Breast epithelium (tissue), 3 donors: ENCODE data around the gene FXYD7.

Source experiments
- POLR2A ChIP-seq: fragments of 450-650 bp; IDR thresholded peaks from one replicate; pipeline ENCODE4 v1.6.1; 2016; ENCODE audit warnings: antibody characterized with exemption, mild to moderate bottlenecking, moderate library complexity
- POLR2AphosphoS5 ChIP-seq, 3 donors: sonication (generic); formaldehyde crosslinking; IDR thresholded peaks; one replicate each; pipeline ENCODE4 v1.6.1; 2017; ENCODE audit warnings: antibody characterized with exemption in 3 of 3
- TF ChIP-seq, protein P1 (sequence below), 3 donors: fragments of 450-650 bp; IDR thresholded peaks; one replicate each; pipeline ENCODE4 v1.5.1; 2016 to 2017; ENCODE audit warnings: antibody characterized with exemption in 3 of 3, mild to moderate bottlenecking in 3 of 3, moderate library complexity in 3 of 3

DNA sequence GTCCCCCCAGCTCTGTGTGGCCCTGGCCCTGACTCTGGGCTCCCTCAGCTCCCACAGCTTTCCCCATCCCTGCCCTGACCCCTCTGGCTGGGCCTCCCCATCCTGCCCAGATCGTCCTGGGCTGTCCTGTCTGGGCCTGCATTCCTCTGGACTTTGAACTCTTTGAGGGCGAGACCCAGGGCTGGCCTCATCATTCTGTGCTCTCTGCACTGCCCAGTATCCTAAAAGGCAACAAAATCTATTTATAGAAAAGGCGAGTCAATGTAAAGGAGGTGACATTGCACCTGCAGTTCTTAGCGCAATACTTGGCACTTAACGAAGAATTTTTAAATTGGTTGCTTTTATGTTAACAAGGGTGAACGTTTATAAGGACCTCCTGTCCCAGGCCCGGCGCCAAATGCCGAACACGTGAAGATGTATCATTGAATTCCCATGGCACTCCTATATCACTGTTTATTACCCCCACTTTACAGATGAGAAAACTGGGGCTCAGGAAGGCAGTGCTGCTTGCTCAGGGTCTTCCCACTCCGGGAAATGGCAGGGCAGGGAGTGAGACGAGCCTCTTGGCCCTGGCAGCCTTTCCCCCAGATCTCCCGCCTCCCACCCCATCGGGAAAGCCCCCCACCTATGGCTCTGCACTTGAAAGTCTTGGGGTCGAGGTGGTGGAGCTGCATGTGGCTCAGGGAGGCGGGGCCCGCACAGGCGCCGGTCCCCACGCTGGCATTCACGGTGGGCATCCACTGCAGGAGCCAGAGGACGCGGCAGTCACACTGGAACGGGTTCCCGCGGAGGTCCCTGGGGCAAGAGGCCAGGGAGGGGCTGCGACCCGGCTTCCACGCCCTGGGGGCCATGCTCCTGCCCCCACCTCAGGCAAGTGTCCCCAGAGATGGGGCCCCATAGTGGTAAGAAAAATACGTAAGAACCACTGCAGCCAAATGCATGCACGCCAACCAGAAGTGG, 12.0 kb upstream of the FXYD7 start:
- TF ChIP-seq, protein P1, sequence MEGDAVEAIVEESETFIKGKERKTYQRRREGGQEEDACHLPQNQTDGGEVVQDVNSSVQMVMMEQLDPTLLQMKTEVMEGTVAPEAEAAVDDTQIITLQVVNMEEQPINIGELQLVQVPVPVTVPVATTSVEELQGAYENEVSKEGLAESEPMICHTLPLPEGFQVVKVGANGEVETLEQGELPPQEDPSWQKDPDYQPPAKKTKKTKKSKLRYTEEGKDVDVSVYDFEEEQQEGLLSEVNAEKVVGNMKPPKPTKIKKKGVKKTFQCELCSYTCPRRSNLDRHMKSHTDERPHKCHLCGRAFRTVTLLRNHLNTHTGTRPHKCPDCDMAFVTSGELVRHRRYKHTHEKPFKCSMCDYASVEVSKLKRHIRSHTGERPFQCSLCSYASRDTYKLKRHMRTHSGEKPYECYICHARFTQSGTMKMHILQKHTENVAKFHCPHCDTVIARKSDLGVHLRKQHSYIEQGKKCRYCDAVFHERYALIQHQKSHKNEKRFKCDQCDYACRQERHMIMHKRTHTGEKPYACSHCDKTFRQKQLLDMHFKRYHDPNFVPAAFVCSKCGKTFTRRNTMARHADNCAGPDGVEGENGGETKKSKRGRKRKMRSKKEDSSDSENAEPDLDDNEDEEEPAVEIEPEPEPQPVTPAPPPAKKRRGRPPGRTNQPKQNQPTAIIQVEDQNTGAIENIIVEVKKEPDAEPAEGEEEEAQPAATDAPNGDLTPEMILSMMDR (IDR thresholded peaks at IDR 0.05) = no peak
- TF ChIP-seq POLR2AphosphoS5 (IDR thresholded peaks at IDR 0.05) (no peak), POLR2A (no peak)
